ENCODE results near the gene MGAT4A. TPM values are rescaled to one million over a fixed set of nuclear protein-coding genes. Genes with fewer than 3 reads are reported as not detected.

Gene MGAT4A
- total RNA-seq, 1 donor from 2014 or later: 33.5 TPM

DNA sequence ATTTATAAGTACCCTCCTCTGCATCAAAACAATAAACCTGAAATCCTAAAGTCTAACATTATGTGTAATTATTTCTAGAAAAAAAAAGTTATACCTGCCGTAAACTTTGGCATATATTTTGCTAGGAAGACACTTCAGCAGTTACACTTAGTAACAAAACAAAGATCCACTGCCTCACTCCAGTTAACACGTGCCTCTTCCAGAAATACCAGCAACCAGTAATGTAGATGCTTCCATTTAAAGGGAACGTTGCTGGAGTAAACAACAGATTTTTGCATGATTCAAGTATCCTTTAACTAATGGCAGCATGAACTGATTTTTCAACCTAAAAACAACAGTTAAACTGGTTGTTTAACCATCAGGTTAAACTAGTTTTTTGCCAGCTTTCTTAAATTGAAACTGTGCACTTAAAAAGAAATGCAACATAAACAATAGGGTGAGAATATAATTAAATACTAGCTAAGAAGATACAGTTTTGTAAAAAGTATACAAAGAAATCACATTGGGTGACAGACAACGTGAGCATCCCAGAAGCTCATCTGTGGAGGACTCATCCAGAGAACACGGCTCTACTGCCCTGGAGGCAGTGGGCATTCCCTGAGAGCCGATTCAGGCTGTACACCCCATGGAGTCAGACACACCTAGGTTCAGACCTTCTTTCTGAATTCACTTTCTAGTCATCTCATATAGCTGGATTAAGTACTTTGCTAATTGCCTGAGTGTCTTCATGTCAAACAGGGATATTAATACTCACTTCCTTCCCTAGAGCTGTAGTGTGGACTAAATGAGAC, 22.3 kb downstream of the MGAT4A start:
- Mint-ChIP-seq H3K36me3 (ENCODE audit: insufficient read depth) (peaks cover 4% of the 10 kb centered on the region), H3K27me3 (no peaks in the 10 kb centered on the region), H3K4me1 (ENCODE audit: low read depth) (peaks cover 14% of the 10 kb centered on the region), H3K4me3 (ENCODE audit: low read depth) (no peak overlapping the region), H3K27ac (no peak overlapping the region), H3K9me3 (ENCODE audit: low read depth) (no peaks in the 10 kb centered on the region)
- TF ChIP-seq CTCF (IDR thresholded peaks at IDR 0.05; ENCODE audit: unreplicated experiment): no peak
- no peak for DNase-seq (ENCODE audit: low spot score, unreplicated experiment)

DNA sequence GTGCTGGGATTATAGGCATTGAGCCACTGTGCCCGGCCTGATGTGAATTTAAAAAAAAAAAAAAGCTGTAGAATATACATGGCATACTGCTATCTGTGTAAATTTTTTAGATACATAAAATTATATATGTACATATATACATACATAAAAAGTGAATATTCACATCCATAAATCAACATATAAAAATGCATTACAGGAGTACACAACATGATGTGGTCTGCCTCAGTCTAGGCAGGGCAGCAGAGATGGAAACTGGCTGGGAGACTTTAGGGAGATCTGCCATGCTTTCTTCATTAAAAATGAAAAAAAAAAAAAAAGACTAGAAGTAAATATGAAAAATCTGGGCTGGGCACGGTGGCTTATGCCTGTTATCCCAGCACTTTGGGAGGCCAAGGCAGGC, 24.3 kb downstream of the MGAT4A start:
- no peak for TF ChIP-seq CTCF (IDR thresholded peaks at IDR 0.05; ENCODE audit: unreplicated experiment)
- Mint-ChIP-seq H3K4me3 (ENCODE audit: low read depth) (no peak overlapping the region), H3K9me3 (ENCODE audit: low read depth) (no peaks in the 10 kb centered on the region), H3K36me3 (ENCODE audit: insufficient read depth) (peaks cover 2% of the 10 kb centered on the region), H3K27ac (no peak overlapping the region), H3K27me3 (no peaks in the 10 kb centered on the region), H3K4me1 (ENCODE audit: low read depth) (peaks cover 31% of the 10 kb centered on the region)
- no peak for DNase-seq (ENCODE audit: low spot score, unreplicated experiment)

- H3K36me3 Mint-ChIP-seq (ENCODE audit: insufficient read depth): peaks cover 2% of the 10 kb centered on the region
- H3K4me1 Mint-ChIP-seq (ENCODE audit: low read depth): peaks cover 33% of the 10 kb centered on the region
- peak overlapping the region; percentile 87 for H3K27ac Mint-ChIP-seq
- DNase-seq (ENCODE audit: low spot score, unreplicated experiment): no peak
- TF ChIP-seq CTCF (IDR thresholded peaks at IDR 0.05; ENCODE audit: unreplicated experiment): no peak
- H3K9me3 Mint-ChIP-seq (ENCODE audit: low read depth): no peaks in the 10 kb centered on the region
- H3K27me3 Mint-ChIP-seq: no peaks in the 10 kb centered on the region
- H3K4me3 Mint-ChIP-seq (ENCODE audit: low read depth): no peak overlapping the region
Observed at GRCh38 chr2:98705333-98705617, 25.7 kb downstream of the MGAT4A start.

DNA sequence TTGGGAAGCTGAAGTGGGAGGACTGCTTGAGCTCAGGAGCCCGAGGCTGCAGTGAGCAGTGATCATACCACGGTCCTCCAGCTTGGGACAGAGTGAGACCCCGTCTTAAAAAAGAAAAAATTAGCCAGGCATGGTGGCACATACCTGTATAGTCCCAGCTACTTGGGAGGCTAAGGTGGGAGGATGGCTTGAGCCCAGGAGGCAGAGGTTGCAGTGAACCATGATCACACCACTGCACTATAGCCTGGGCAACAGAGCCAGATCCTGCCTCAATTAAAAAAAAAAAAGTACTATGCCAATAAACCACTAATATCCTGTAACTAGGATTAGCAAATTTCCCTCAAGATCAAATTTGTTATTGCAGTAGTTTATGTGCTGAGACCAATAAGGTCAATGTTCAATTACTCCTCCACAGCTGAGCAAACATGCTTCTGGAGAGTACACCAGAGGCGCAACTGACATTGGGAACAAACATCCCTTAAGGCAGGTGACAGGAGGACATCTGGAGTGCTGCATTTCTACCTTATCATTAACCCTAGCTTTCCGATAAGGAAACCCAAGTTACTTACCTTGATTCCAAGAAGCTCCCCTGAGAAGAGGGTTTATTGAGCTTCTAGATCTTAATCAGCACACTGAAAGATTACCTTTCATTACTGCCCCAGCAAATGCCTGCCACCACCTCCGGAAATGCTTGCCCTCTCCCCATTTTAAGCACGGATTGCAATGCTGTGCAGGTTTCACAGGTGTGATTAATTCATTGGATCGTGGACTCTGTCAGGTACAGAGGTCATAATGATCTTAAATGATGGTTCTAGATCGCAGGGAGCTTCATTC, 26.2 kb downstream of the MGAT4A start:
- DNase-seq (ENCODE audit: low spot score, unreplicated experiment): no peak
- no peak for TF ChIP-seq CTCF (IDR thresholded peaks at IDR 0.05; ENCODE audit: unreplicated experiment)
- no peaks in the 10 kb centered on the region for H3K27me3 Mint-ChIP-seq
- peaks cover 33% of the 10 kb centered on the region for H3K4me1 Mint-ChIP-seq (ENCODE audit: low read depth)
- H3K36me3 Mint-ChIP-seq (ENCODE audit: insufficient read depth): no peaks in the 10 kb centered on the region
- peak overlapping the region; percentile 87 for H3K27ac Mint-ChIP-seq
- no peak overlapping the region for H3K4me3 Mint-ChIP-seq (ENCODE audit: low read depth)
- no peaks in the 10 kb centered on the region for H3K9me3 Mint-ChIP-seq (ENCODE audit: low read depth)

DNA sequence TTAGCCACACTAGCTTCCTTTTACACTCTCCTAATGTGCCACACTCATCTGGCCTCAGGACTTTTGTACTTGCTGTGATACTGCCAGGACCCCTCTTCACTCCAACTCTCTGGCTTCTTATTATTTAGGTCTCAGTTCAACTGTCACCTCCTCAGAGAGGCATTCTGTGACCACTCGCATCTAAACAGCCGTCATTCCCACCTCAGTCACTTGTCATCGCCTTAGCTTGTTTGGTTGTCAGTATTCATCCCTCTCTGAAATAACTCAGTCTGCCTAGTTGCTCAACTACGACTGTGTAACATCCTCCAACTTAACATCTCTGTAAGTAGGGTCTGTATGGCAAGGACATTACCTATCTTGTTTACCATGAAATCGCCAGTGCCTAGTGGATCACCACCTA, 27.2 kb downstream of the MGAT4A start:
- Mint-ChIP-seq H3K4me1 (ENCODE audit: low read depth) (peaks cover 38% of the 10 kb centered on the region), H3K27me3 (no peaks in the 10 kb centered on the region), H3K36me3 (ENCODE audit: insufficient read depth) (no peaks in the 10 kb centered on the region), H3K27ac (peak overlapping the region; percentile 49), H3K9me3 (ENCODE audit: low read depth) (no peaks in the 10 kb centered on the region), H3K4me3 (ENCODE audit: low read depth) (peak overlapping the region; percentile 31)
- no peak for DNase-seq (ENCODE audit: low spot score, unreplicated experiment)
- no peak for TF ChIP-seq CTCF (IDR thresholded peaks at IDR 0.05; ENCODE audit: unreplicated experiment)

Data from progenitor cell of endocrine pancreas (in vitro differentiated cells).